Measurements from ENCODE around the gene NCKAP5.

NCKAP5 gene

GRCh38 chr2:132904142-132904842 is 664.0 kb downstream of the NCKAP5 start:
- DNase-seq (ENCODE audit: low read depth in 2 of 3, low spot score in 1 of 3) = no peak

GRCh38 chr2:132902626-132903025 is 665.6 kb downstream of the NCKAP5 start:
- DNase-seq (ENCODE audit: low read depth in 2 of 3, low spot score in 1 of 3) = no peak

- DNase-seq (ENCODE audit: low read depth in 2 of 3, low spot score in 1 of 3) = no peak
These were observed 666.6 kb downstream of the NCKAP5 start for GRCh38 chr2:132901661-132902060.

GRCh38 chr2:132897111-132897510 is 671.2 kb downstream of the NCKAP5 start:
- no peak for DNase-seq (ENCODE audit: low read depth in 2 of 3, low spot score in 1 of 3)

GRCh38 chr2:132896073-132896472 is 672.2 kb downstream of the NCKAP5 start:
- no peak for DNase-seq (ENCODE audit: low read depth in 2 of 3, low spot score in 1 of 3)

- DNase-seq (ENCODE audit: low read depth in 2 of 3, low spot score in 1 of 3) = no peak
These were observed 676.8 kb downstream of the NCKAP5 start for GRCh38 chr2:132891498-132891897.

GRCh38 chr2:132886574-132886973 is 681.7 kb downstream of the NCKAP5 start:
- DNase-seq (ENCODE audit: low read depth in 2 of 3, low spot score in 1 of 3) = no peak

GRCh38 chr2:132884705-132885104 is 683.6 kb downstream of the NCKAP5 start:
- DNase-seq (ENCODE audit: low read depth in 2 of 3, low spot score in 1 of 3) = no peak

- no peak for DNase-seq (ENCODE audit: low read depth in 2 of 3, low spot score in 1 of 3)
These were observed 684.0 kb downstream of the NCKAP5 start for GRCh38 chr2:132884292-132884691.

GRCh38 chr2:132883430-132883829 is 684.8 kb downstream of the NCKAP5 start:
- DNase-seq (ENCODE audit: low read depth in 2 of 3, low spot score in 1 of 3) = no peak

- no peak for DNase-seq (ENCODE audit: low read depth in 2 of 3, low spot score in 1 of 3)
These were observed 686.7 kb downstream of the NCKAP5 start for GRCh38 chr2:132881546-132881945.

GRCh38 chr2:132877923-132878322 is 690.3 kb downstream of the NCKAP5 start:
- no peak for DNase-seq (ENCODE audit: low read depth in 2 of 3, low spot score in 1 of 3)

- DNase-seq (ENCODE audit: low read depth in 2 of 3, low spot score in 1 of 3) = no peak
These were observed 691.4 kb downstream of the NCKAP5 start for GRCh38 chr2:132876745-132877391.

- DNase-seq (ENCODE audit: low read depth in 2 of 3, low spot score in 1 of 3) = no peak
These were observed 693.1 kb downstream of the NCKAP5 start for GRCh38 chr2:132875193-132875592.

- DNase-seq (ENCODE audit: low read depth in 2 of 3, low spot score in 1 of 3) = no peak
These were observed 694.5 kb downstream of the NCKAP5 start for GRCh38 chr2:132873738-132874137.

GRCh38 chr2:132871831-132872230 is 696.4 kb downstream of the NCKAP5 start:
- DNase-seq (ENCODE audit: low read depth in 2 of 3, low spot score in 1 of 3) = no peak

GRCh38 chr2:132863961-132864360 is 704.3 kb downstream of the NCKAP5 start:
- DNase-seq (ENCODE audit: low read depth in 2 of 3, low spot score in 1 of 3) = no peak

- DNase-seq (ENCODE audit: low read depth in 2 of 3, low spot score in 1 of 3) = no peak
These were observed 708.0 kb downstream of the NCKAP5 start for GRCh38 chr2:132860220-132860619.

- DNase-seq (ENCODE audit: low read depth in 2 of 3, low spot score in 1 of 3) = no peak
These were observed 708.7 kb downstream of the NCKAP5 start for GRCh38 chr2:132859590-132859989.

- no peak for DNase-seq (ENCODE audit: low read depth in 2 of 3, low spot score in 1 of 3)
These were observed 710.9 kb downstream of the NCKAP5 start for GRCh38 chr2:132857319-132857718.

- DNase-seq (ENCODE audit: low read depth in 2 of 3, low spot score in 1 of 3) = no peak
These were observed 717.6 kb downstream of the NCKAP5 start for GRCh38 chr2:132850688-132851087.

- DNase-seq (ENCODE audit: low read depth in 2 of 3, low spot score in 1 of 3) = no peak
These were observed 719.1 kb downstream of the NCKAP5 start for GRCh38 chr2:132849118-132849517.

- no peak for DNase-seq (ENCODE audit: low read depth in 2 of 3, low spot score in 1 of 3)
These were observed 722.9 kb downstream of the NCKAP5 start for GRCh38 chr2:132845339-132845738.
